HG03159 (cell line): ENCODE measurements around the gene PLIN1.

Experiments
- ATAC-seq: cut with Tn5 transposase; IDR thresholded peaks from one replicate; pipeline ENCODE4 v1.9.1; 2021; ENCODE audit warnings: mild to moderate bottlenecking, moderate library complexity; ENCODE audit not compliant: unreplicated experiment

The PLIN1 gene

GRCh38 chr15:89672221-89673164, 6.7 kb downstream of the PLIN1 start:
- no peak for ATAC-seq

GRCh38 chr15:89671687-89672086, 7.5 kb downstream of the PLIN1 start:
- ATAC-seq: no peak

DNA sequence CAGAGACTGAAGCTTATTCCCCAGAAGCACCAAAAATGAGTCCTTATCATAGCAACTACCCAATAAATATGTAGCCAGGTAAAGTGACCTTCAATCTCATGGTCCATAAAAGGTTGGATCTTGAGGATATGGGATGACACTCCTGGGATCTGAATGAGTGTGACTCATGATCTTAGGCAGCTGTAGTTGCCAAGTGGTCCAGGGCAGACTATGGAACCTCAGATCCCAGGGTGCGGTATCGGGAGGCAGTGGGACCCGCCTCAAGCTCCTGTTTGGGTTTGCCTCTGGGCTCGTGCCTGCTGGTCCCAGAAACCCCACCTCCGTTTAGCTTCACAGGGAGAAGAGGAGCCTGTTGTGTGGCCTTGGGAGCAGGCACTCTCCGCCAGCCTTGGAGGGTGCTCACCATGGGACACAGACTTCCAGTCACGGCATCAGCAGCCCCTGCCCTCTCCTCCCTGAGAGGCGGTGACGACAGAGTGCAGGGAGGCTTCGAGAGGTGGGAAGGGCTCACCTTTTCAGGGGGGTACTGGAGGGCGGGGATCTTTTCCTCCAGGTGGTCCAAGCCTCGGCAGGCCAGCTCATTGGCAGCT, 8.1 kb downstream of the PLIN1 start:
- ATAC-seq: no peak

DNA sequence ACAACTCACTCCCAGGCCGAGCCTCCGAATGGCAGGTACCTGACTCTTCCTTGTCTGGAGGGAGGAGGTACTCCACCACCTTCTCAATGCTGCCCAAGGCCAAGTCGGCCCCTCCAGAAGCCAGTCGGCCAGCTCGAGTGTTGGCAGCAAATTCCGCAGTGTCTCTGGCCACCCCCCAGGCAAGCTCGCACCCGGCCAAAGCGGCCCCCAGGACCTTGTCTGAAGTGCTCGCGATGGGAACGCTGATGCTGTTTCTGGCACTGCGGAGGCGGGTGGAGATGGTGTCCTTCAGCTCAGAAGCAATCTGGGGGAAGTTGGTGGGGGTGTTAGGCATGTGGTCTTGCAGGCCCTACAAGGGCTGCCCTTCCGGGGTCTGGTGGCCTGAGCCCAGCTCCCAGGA, 9.2 kb downstream of the PLIN1 start:
- no peak for ATAC-seq

- ATAC-seq: no peak
Measured at GRCh38 chr15:89669309-89669865, 9.8 kb downstream of the PLIN1 start.

DNA sequence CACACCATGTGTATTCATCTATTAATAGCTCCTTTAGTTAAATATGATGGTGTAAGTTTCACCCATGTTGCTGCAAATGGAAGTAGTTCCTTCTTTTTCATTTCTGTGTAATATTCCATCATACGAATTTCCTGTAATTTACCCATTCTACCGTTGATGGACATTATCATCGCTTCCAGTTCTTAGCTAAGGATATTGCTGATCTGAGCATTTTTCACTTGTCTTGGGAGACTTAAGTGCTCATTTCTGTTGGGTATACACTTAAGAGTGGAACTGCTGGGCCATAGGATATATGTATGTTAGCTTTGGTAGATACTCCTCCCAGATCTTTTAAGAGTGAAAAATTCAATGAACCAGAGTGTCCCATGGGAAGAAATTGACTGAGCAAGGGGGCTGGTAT, 11.0 kb downstream of the PLIN1 start:
- ATAC-seq: no peak

DNA sequence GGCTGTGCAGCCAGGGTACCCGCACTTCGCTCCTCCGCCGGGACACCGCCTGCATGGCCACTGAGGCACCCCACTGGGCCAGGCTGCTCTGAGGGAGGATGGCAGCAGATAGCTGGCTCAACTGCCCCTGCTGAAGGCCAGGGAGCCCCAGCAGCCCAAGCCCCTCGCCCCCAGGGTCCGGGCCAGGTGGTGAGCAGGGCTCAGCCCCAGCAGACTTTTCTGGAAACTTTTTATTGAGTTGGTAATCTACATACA, 11.5 kb downstream of the PLIN1 start:
- no peak for ATAC-seq

DNA sequence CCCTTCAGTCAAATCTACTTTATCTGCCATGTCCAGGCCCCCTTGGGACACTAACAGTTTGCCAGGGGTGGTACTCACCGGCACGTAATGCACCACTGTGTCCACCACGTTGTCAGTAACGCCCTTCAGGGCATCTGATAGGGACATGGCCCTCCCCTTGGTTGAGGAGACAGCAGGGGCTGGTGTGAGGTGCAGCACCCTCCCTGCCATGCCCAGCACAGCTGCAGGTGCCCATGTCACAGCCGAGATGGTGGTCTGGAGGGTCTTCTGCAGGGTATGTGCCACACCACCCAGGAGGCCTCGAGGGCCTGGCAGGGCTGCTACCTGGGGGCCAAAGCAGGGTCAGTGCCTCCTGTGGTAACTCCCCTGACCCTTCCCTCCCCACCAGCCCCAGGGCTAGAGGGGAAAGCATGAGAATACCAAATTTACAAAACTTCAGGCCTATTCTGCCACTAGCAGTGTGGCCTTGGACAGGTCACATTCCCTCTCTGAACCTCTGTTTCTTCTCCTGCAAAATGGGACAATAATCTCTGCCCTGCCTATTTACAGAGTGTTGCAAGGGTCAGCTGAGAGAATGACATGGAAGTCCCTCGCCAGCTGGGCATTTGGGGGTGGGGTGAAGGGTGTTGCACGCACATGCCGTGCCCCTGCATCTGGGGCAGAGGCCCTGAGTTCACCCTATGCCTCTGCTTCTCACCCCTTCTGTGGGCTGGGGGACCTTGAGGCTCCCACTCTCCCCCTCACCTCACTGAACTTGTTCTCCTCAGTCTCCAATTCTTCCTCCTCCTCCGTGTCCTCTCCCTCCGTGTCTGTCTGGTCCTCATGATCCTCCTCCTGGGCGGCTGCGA, 12.1 kb downstream of the PLIN1 start:
- no peak for ATAC-seq

- no peak for ATAC-seq
Measured at GRCh38 chr15:89666184-89666857, 12.8 kb downstream of the PLIN1 start.

DNA sequence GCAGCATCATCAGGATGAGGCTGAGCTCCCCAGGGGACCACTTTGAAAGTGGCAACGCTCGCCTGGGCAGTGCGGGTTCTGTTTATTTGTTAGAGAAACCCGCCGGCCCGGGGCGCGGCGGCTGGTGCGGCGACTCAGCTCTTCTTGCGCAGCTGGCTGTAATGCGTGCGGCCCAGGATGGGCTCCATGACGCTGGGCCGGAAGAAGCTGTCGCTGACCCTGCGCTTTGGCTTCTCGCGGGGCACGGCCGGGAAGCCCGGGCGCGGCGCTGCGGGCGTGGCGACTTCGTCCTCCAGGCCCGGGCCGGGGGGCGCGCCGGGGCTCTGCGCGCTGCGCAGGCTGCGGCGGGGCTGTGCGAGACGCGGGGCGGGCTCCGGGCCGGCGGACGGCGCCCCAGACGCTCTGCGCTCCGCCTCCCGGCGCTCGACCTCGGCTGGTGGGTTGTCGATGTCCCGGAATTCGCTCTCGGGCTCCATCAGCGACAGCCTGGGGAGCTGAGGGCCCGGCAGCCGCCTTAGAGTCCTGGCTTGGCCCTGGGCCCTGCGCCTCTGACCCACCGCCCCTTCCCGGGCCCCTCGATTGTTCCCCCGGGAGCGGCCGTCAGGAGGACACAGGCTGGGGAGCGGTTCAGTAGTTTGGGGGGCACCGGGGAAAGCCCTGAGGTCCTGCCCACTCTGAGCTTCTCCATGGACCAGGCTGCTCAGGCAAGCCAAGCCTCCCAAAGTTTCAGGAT, 13.6 kb downstream of the PLIN1 start:
- no peak for ATAC-seq

- ATAC-seq: no peak
Measured at GRCh38 chr15:89664441-89665350, 14.5 kb downstream of the PLIN1 start.

- ATAC-seq: no peak
Measured at GRCh38 chr15:89662893-89663626, 16.1 kb downstream of the PLIN1 start.

DNA sequence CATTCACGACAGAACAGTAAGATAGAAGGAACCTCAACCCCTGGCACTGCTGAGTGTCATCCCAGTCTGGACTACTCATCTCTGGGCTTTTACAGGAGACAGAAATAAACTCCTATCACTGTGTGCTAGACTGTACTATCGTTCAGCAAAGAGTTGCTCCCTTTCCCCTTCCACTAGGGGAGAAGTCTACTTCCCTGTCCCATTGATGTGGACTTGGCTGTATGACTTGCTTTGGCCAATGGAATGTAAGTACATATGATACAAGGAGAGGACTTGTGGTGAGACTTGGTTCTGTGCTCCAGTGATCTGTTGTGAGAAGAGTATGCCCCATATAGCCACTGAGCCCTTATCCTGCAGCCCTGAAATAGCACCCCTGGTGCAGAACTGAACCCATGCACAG, 18.6 kb downstream of the PLIN1 start:
- no peak for ATAC-seq

DNA sequence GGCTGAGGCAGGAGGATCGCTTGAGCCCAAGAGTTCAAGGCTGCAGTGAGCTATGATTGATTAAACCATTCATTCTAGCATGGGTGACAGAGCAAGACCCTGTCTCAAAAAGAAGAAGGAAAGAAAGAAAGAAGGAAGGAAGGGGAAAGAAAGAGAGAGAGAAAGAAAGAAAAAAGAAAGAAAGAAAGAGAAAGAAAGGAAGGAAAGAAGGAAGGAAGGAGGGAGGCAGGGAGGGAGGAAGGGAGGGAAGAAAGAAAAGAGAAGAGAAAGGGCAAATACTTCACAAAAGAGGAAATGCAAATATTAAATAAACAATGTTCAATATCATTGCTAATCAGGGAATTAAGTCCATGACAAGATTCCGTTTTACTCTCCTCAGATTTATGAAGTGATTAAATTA, 19.9 kb downstream of the PLIN1 start:
- no peak for ATAC-seq

DNA sequence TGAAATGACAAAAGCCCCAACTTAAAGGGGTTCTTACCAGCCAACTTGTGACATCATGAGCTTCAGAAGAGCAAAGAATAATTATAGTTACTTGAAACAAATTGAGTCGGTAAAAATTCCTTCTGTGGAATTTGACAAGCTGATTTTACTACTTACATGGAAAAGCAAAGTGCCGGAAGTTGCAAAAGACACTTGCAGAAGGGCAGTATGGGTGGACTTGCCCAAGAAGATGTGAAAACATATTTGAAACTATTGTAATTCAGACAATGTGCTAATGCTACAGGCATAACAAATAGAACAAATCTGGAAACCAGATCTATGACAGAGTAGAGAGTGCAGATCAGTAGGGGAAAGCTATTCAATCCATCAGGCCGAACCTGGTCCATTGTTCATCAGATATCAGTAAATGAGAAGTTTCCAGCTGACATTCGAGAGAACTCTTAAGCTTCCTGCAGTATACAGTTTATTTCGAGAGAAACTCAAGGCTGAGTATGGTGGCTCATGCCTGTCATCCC, 21.4 kb downstream of the PLIN1 start:
- ATAC-seq: no peak

DNA sequence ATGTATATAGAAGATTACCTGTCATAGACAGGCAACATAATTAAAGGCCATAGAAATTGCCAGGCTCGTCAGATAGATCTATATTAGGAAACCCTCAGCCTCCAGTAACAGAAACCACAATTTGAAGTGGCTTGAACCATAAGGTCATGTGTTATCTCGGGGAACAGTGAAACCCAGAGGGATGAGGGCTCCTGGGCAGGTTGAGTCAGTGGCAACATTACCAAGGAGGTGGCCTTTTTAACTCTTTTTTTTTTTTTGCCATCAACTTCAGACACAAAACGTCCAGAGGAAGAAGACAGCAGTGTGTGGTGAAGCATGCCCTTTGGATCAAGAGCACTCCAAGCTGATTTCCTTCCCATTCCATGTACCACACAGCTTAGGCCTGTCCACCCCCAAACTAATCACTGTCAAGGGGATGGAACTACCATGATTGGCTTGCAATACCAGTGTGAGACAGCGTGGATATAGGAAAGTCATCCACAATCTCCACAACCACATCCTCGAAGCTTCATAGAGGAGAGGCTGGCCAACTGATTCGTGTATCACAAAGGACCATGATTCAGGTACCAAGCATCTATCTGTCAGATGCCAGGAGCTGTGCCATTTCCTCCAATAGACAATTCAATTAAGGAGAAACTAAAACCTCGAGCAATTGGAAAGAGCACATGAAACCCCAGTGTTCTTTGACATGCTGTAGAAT, 22.9 kb downstream of the PLIN1 start:
- ATAC-seq: no peak

- ATAC-seq: no peak
Measured at GRCh38 chr15:89654847-89655805, 24.0 kb downstream of the PLIN1 start, which contains the start of gene KIF7. Gene KIF7, minus strand, starts transcription at chr15:89655467. Its CDS starts 2,537 bp downstream, at chr15:89652930.
